A673 (cell line): ENCODE measurements around the gene USE1.

Source experiments
- CTCF ChIP-seq: fragments of 300-800, 200-600 bp; sonication (generic); conservative IDR thresholded peaks from 2 replicates; pipeline ENCODE4 v1.5.1; 2017; ENCODE audit warnings: low read depth, mild to moderate bottlenecking, antibody characterized with exemption, low read length, moderate library complexity, mixed read lengths
- EZH2 ChIP-seq: fragments of 200-600 bp; sonication (generic); IDR thresholded peaks from 2 replicates; pipeline ENCODE4 v1.6.1; 2017; ENCODE audit warnings: borderline replicate concordance, low read depth, mild to moderate bottlenecking, mixed read lengths, antibody characterized with exemption, low read length; ENCODE audit not compliant: poor library complexity, severe bottlenecking

- TF ChIP-seq CTCF: no peak
- TF ChIP-seq EZH2: no peak
These were observed 3.4 kb upstream of the USE1 start for GRCh38 chr19:17211547-17212446.
